K562 (cell line): ENCODE data around the gene PLCB1. TPM values are rescaled to one million over a fixed set of nuclear protein-coding genes. Genes with fewer than 3 reads are reported as not detected.

Source experiments
- ATAC-seq: fragments of 200-7000 bp; cut with Tn5 transposase; 3 replicates; pipeline ENCODE4 v1.9.1; 2020; ENCODE audit warnings: moderate library complexity
- BruUV-seq: library from RNA; stranded (reverse); fragments of 400-500 nt; replicated peaks from 2 replicates; lab custom pipeline; 2021; lab: Mats Ljungman, UMichigan
- CTCF ChIA-PET: fragments of 300-600 bp; formaldehyde crosslinking; extraction: SDS; loops from one replicate; lab custom pipeline; 2021; ENCODE audit warnings: low intra/inter-chr PET ratio; lab: Yijun Ruan, JAX
- POLR2A ChIA-PET: fragments of 300-600, 350-650 bp; sonication (Branson Sonifier 250); formaldehyde crosslinking; extraction: SDS; loops from one replicate; lab custom pipeline; 2021; ENCODE audit warnings: antibody characterized with exemption, inconsistent platforms; lab: Yijun Ruan, JAX
- DNase-seq, 4 experiments: peaks; one replicate each; pipeline versions ENCODE4 v3.0.0 to v3.0.0-alpha.2; 2011 to 2018; ENCODE audit warnings: low spot score in 3 of 4, mixed read lengths in 3 of 4; ENCODE audit errors: extremely low read depth in 1 of 4
- FAIRE-seq: peaks from 2 replicates; lab custom pipeline; 2011; peaks lifted over from hg19 to GRCh38; lab: Jason Lieb, UNC
- H2AFZ ChIP-seq: 2 replicates; pipeline ENCODE4 v1.6.0; 2011; ENCODE audit warnings: low read depth, low read length, control low read depth, inconsistent platforms
- H3K27ac ChIP-seq: fragments of 200-600 bp; 3 replicates; pipeline ENCODE4 v1.8.0; 2011; ENCODE audit warnings: low read depth, mild to moderate bottlenecking, control low read depth, inconsistent platforms, low read length, moderate library complexity, mixed read lengths; ENCODE audit errors: extremely low read depth
- H3K27me3 ChIP-seq, 2 experiments: fragments of 300-600 bp in 1 of 2; 2 replicates in 1 of 2; 3 replicates in 1 of 2; pipeline versions ENCODE4 v1.6.0 to v1.8.0; 2011; ENCODE audit warnings: inconsistent platforms in 2 of 2, low read length in 2 of 2, mild to moderate bottlenecking in 1 of 2, mixed read lengths in 1 of 2, moderate library complexity in 1 of 2; ENCODE audit not compliant: control insufficient read depth in 2 of 2, insufficient read depth in 2 of 2
- H3K36me3 ChIP-seq: fragments of 300-600 bp; 3 replicates; pipeline ENCODE4 v1.8.0; 2011; ENCODE audit warnings: mild to moderate bottlenecking, low read length, inconsistent platforms; ENCODE audit not compliant: control insufficient read depth, insufficient read depth
- H3K4me1 ChIP-seq, 2 experiments: fragments of 200-600 bp in 1 of 2; replicated peaks in 1 of 2; 2 replicates in 1 of 2; 3 replicates in 1 of 2; pipeline versions ENCODE4 v1.5.1 to v1.8.0; 2011; ENCODE audit warnings: inconsistent platforms in 2 of 2, low read length in 2 of 2, mild to moderate bottlenecking in 1 of 2, mixed read lengths in 1 of 2, moderate library complexity in 1 of 2; ENCODE audit not compliant: control insufficient read depth in 2 of 2, insufficient read depth in 2 of 2
- H3K4me2 ChIP-seq: 2 replicates; pipeline ENCODE4 v1.6.1; 2011; ENCODE audit warnings: low read length, control low read depth, inconsistent platforms, mixed read lengths; ENCODE audit not compliant: insufficient read depth
- H3K4me3 ChIP-seq: fragments of 200-600 bp; sonication (generic), shearing (Covaris generic); 2 replicates; pipeline ENCODE4 v1.5.1; 2016; ENCODE audit warnings: control low read depth, inconsistent platforms
- H3K79me2 ChIP-seq: fragments of 200-600 bp; 3 replicates; pipeline ENCODE4 v1.8.0; 2011; ENCODE audit warnings: low read length, inconsistent platforms; ENCODE audit not compliant: control insufficient read depth, insufficient read depth
- H3K9ac ChIP-seq, 2 experiments: 2 replicates each; pipeline versions ENCODE4 v1.6.0 to v1.6.1; 2011; ENCODE audit warnings: low read depth in 2 of 2, low read length in 2 of 2, control low read depth in 1 of 2, inconsistent platforms in 1 of 2, mild to moderate bottlenecking in 1 of 2, mixed read lengths in 1 of 2; ENCODE audit not compliant: insufficient read depth in 1 of 2
- H3K9me1 ChIP-seq: one replicate; pipeline ENCODE4 v1.6.0; 2011; ENCODE audit warnings: inconsistent platforms, mild to moderate bottlenecking, low read length, moderate library complexity; ENCODE audit not compliant: control insufficient read depth, insufficient read depth
- H3K9me3 ChIP-seq: replicated peaks from 2 replicates; pipeline ENCODE4 v1.5.1; 2011; ENCODE audit warnings: low read depth, low read length, inconsistent platforms; ENCODE audit not compliant: control insufficient read depth, insufficient read depth
- H4K20me1 ChIP-seq: replicated peaks from 2 replicates; pipeline ENCODE4 v1.6.1; 2011; ENCODE audit warnings: low read length, inconsistent platforms, mixed read lengths; ENCODE audit not compliant: control insufficient read depth, insufficient read depth
- CEBPG ChIP-seq, 3 experiments: fragments of 200-800 bp in 1 of 3; sonication (Bioruptor generic) in 1 of 3; sonication (generic) in 1 of 3; formaldehyde crosslinking in 1 of 3; IDR thresholded peaks in 2 of 3; conservative IDR thresholded peaks in 1 of 3; 2 replicates each; pipeline versions ENCODE4 v1.6.1 to v1.8.0; 2016 to 2022; ENCODE audit warnings: missing compliant biosample characterization in 2 of 3, missing genetic modification characterization in 2 of 3, mild to moderate bottlenecking in 1 of 3, missing genetic modification reagents in 1 of 3
- GMEB1 ChIP-seq: fragments of 250-450 bp; sonication (Bioruptor Pico); IDR thresholded peaks from 2 replicates; pipeline ENCODE4 v1.4.0; 2020; ENCODE audit warnings: mild to moderate bottlenecking
- HDAC3 ChIP-seq: fragments of 450-650 bp; IDR thresholded peaks from 2 replicates; pipeline ENCODE4 v1.6.1; 2018; ENCODE audit warnings: borderline replicate concordance, mild to moderate bottlenecking, moderate library complexity; ENCODE audit not compliant: partially characterized antibody
- MCM2 ChIP-seq: fragments of 450-650 bp; IDR thresholded peaks from 2 replicates; pipeline ENCODE4 v1.6.1; 2017; ENCODE audit warnings: low read depth, mild to moderate bottlenecking
- MXI1 ChIP-seq: IDR thresholded peaks from 2 replicates; pipeline ENCODE4 v1.6.1; 2011; ENCODE audit warnings: low read depth, mild to moderate bottlenecking, improper control_type of control experiment, low read length
- XRCC5 ChIP-seq: fragments of 200-400 bp; formaldehyde crosslinking; IDR thresholded peaks from 2 replicates; pipeline ENCODE4 v1.6.1; 2017; ENCODE audit warnings: low read depth, mild to moderate bottlenecking, low read length
- ZNF184 ChIP-seq: sonication (generic); formaldehyde crosslinking; IDR thresholded peaks from 2 replicates; pipeline ENCODE4 v1.5.0; 2020; ENCODE audit warnings: missing genetic modification reagents
- ZNF398 ChIP-seq: fragments of 250-450 bp; sonication (Bioruptor Pico); IDR thresholded peaks from 2 replicates; pipeline ENCODE4 v1.8.0; 2021; ENCODE audit warnings: moderate library complexity, mild to moderate bottlenecking, inconsistent platforms
- WGBS: fragments of 100-300 bp; shearing (Covaris generic); methylation state at CpG from one replicate; pipeline ENCODE4 v1.1.6; 2016; ENCODE audit warnings: low coverage, mixed read lengths; ENCODE audit not compliant: insufficient coverage; ENCODE audit errors: missing lambda C conversion rate; 5-methylcytosine and 5-hydroxymethylcytosine counted together
- in situ Hi-C: fragments of 300-500 bp; cut with MboI; formaldehyde crosslinking; loops from 4 replicates; pipeline ENCODE4 v1.15.0; 2018; ENCODE audit warnings: inconsistent platforms, mixed read lengths
- intact Hi-C: fragments of 100-400 bp; cut with micrococcal nuclease; formaldehyde crosslinking; loops from 2 replicates; pipeline ENCODE4 v1.14.2; 2022
- polyA plus RNA-seq, 8 experiments: library from polyadenylated mRNA; depleted of rRNA in 4 of 8; stranded (reverse) in 5 of 8; unstranded in 3 of 8; fragments of >200 nt; fragmentation: Nextera tagmentation in 2 of 8; fragmentation: Illumina TruSeq in 1 of 8; extraction: Ambion mirVana in 2 of 8; extraction: Trizol in 1 of 8; gene quantifications; 2 replicates each; pipeline versions ENCODE4 v1.2.1 to v1.2.3, GENCODE V29; 2011 to 2014; ENCODE audit warnings: inconsistent platforms in 1 of 8, missing spikeins in 1 of 8
- total RNA-seq, 7 experiments: library from RNA; depleted of rRNA in 6 of 7; stranded (reverse); fragments of >200 nt in 6 of 7; fragmentation: Illumina TruSeq in 2 of 7; extraction: Trizol in 2 of 7; gene quantifications; 2 replicates each; pipeline versions ENCODE4 v1.2.1 to v1.2.3, GENCODE V29; 2011 to 2021; ENCODE audit warnings: low replicate concordance in 1 of 7

Gene PLCB1
- total and polyA plus RNA-seq, 9 of the 15 experiments (the other 6 are each of a cell fraction or from before 2014, with no cell fraction given): 0.34 to 3.1 (median 1.3) TPM

GRCh38 chr20:8357703-8358102 is 225.6 kb downstream of the PLCB1 start (continued):
- TF ChIP-seq ZNF398 (CRISPR knock-in tag): no peak
- TF ChIP-seq ZNF184: no peak
- TF ChIP-seq XRCC5: no peak
- no peak for TF ChIP-seq HDAC3
- TF ChIP-seq MCM2: no peak
- no peak for TF ChIP-seq CEBPG (CRISPR knock-in tag; IDR thresholded peaks at IDR 0.05)
- TF ChIP-seq CEBPG (tag; conservative IDR thresholded peaks at IDR 0.05 in 1 of 2, IDR thresholded peaks at IDR 0.05 in 1 of 2): no peak
- no peak for TF ChIP-seq MXI1

GRCh38 chr20:8360035-8360434 is 228.0 kb downstream of the PLCB1 start:
- Histone ChIP-seq H3K9ac (no peak overlapping the region), H2AFZ (no peak overlapping the region), H3K79me2 (no peaks in the 10 kb centered on the region), H3K27me3 (no peaks in the 10 kb centered on the region), H3K4me3 (no peak overlapping the region), H3K36me3 (no peaks in the 10 kb centered on the region), H3K4me2 (no peak overlapping the region), H3K4me1 (no peaks in the 10 kb centered on the region), H3K9me3 (0 out of 2 replicates have a peak, but pooled peaks cover 2% of the 10 kb centered on the region), H3K27ac (no peak overlapping the region), H4K20me1 (no peaks in the 10 kb centered on the region), H3K9me1 (no peaks in the 10 kb centered on the region)
- in situ Hi-C loops (no loop called here), intact Hi-C loops (no loop called here)
- FAIRE-seq (no peak), ATAC-seq (no peak), DNase-seq (no peak)
- WGBS: 0% methylated on average over 2 of the region's 2 CpGs
- TF ChIP-seq GMEB1: no peak
- no TSS peak for BruUV-seq
- ChIA-PET CTCF (no interaction called here), POLR2A (interaction anchor here (0.5 kb wide), 1 partner anchor 111 kb away, joined by 3 read pairs; no protein-coding TSS in a partner anchor)
